GM12891 (cell line): Measurements from ENCODE around the gene PLCL1.

ENCODE experiments used
- DNase-seq: peaks from one replicate; pipeline ENCODE4 v3.0.0; 2011; ENCODE audit warnings: low spot score; ENCODE audit not compliant: insufficient read length
- FAIRE-seq: peaks from 2 replicates; lab custom pipeline; 2011; peaks lifted over from hg19 to GRCh38; lab: Jason Lieb, UNC
- PAX5 ChIP-seq: IDR thresholded peaks from 2 replicates; pipeline ENCODE4 v1.6.1; 2011; ENCODE audit warnings: low read length, moderate library complexity, mild to moderate bottlenecking; ENCODE audit not compliant: insufficient read depth, severe bottlenecking
- POLR2A ChIP-seq: IDR thresholded peaks from 2 replicates; pipeline ENCODE4 v1.6.1; 2011; ENCODE audit warnings: low read depth, low read length, control low read depth
- POLR2AphosphoS5 ChIP-seq: IDR thresholded peaks from 2 replicates; pipeline ENCODE4 v1.6.1; 2011; ENCODE audit warnings: low read depth, low read length, control low read depth
- POU2F2 ChIP-seq: IDR thresholded peaks from 2 replicates; pipeline ENCODE4 v1.6.1; 2011; ENCODE audit warnings: low read depth, mild to moderate bottlenecking, control low read depth, low read length, moderate library complexity
- SPI1 ChIP-seq: IDR thresholded peaks from 2 replicates; pipeline ENCODE4 v1.6.1; 2011; ENCODE audit warnings: low read depth, low read length, control low read depth
- TAF1 ChIP-seq: IDR thresholded peaks from 2 replicates; pipeline ENCODE4 v1.6.1; 2011; ENCODE audit warnings: low read depth, low read length, control low read depth

PLCL1 gene

DNA sequence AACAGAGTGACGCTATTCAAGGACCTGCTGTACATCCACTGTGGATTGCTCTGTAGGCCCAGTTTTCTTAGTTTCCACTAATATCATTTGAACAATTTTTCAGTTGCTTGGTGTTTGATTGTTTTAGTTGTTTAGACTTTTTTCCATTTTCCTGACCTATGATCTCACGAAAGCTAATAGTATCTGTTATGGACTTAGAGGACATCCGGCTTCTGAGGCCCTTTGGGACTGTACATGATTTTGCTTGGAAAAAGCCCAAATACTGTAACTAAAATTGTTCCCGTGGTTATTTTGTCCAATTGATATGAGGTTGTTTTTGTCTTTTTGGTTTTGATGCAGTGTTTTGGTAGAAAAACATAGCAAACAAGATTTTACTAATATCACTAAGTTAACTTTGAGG, 174.6 kb downstream of the PLCL1 start:
- no peak for TF ChIP-seq PAX5
- no peak for TF ChIP-seq POLR2A
- no peak for TF ChIP-seq POU2F2
- TF ChIP-seq POLR2AphosphoS5 = no peak
- no peak for TF ChIP-seq TAF1
- TF ChIP-seq SPI1 = no peak
- FAIRE-seq (no peak), DNase-seq (no peak)

DNA sequence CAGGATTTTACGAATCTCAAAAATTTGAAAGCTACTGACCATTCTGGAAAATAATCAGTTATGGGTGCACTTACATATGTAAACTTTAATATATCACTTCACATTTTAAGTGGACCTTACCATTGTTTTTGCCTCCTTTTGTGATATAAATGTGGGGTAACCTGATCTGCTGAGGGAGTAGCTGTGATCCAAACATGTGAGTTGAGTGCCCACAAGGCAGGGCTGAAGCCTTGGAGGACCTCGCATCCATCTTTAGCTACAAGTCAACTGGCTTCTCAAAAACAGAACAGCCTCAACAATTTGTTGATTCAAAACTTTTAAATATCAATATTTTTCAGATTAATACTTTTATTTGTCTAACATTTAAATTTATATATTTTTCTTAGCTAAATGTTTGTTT, 178.2 kb downstream of the PLCL1 start:
- DNase-seq (no peak), FAIRE-seq (no peak)
- TF ChIP-seq POLR2A = no peak
- TF ChIP-seq POLR2AphosphoS5 = no peak
- TF ChIP-seq SPI1 = no peak
- TF ChIP-seq POU2F2 = no peak
- no peak for TF ChIP-seq TAF1
- TF ChIP-seq PAX5 = no peak

DNA sequence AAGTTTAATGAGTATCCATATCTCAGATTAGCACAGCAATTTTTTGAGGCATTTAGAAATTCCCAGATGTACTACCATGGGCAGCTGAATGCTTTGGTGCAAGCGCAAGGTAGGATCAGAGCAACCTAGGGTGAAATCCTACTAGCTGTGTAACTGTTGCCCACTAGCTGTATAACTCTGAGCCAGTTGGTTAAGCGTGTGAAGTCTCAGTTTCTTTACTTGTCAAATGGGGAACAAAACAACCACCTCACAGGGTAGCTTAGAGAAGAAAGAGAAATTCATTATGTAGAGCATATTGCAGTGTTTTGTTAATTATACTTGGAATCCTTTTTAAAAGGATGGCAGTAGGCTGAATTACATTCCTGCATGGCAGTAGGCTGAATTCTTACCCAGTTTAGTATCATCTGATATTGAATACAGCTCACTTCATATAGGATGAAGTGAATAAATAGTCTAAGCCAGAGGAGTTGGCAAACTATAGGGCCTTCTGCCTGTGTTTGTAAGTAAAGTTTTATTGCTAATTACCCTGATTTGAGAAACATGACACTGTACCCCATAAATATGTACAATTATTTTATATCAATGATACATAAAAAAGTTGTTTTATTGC, 180.7 kb downstream of the PLCL1 start:
- TF ChIP-seq POLR2A (no peak), POLR2AphosphoS5 (no peak), TAF1 (no peak), PAX5 (no peak), SPI1 (no peak), POU2F2 (no peak)
- DNase-seq (no peak), FAIRE-seq (peak; percentile 47)

DNA sequence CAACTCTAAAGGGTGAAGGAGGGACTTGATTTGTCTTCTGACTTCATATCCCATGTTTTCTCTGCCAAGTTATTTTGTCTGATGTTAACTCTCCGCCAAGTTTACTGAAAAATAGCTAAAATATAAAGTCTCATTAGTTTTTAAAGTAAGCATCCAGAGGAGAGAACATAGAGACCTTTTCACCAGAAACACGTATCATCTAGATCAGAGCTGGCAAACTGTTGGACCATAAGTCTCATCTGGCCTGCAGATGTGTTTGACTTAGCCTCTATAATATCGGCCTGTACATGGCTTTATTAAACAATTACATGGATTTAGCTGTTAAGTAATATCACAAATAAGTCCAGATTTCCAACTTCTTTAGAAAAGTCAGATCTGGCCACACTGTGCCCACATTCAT, 182.6 kb downstream of the PLCL1 start:
- no peak for TF ChIP-seq POLR2AphosphoS5
- TF ChIP-seq POU2F2 = no peak
- no peak for TF ChIP-seq PAX5
- TF ChIP-seq POLR2A = no peak
- no peak for TF ChIP-seq TAF1
- TF ChIP-seq SPI1 = no peak
- no peak for DNase-seq
- no peak for FAIRE-seq

DNA sequence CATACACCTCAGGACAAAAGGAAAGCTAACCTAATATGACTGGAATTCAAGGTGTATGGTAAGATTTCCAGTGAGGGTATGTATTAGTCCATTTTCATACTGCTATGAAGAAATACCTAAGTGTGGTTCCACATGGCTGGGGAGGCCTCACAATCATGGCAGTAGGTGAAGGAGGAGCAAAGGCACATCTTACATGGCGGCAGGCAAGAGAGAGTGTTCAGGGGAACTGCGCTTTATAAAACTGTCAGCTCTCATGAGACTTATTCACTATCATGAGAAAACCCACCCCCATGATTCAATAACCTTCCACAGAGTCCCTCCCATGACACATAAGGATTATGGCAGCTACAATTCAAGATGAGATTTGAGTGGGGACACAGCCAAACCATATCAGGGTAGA, 186.0 kb downstream of the PLCL1 start:
- DNase-seq (no peak), FAIRE-seq (peak; percentile 23)
- no peak for TF ChIP-seq SPI1

DNA sequence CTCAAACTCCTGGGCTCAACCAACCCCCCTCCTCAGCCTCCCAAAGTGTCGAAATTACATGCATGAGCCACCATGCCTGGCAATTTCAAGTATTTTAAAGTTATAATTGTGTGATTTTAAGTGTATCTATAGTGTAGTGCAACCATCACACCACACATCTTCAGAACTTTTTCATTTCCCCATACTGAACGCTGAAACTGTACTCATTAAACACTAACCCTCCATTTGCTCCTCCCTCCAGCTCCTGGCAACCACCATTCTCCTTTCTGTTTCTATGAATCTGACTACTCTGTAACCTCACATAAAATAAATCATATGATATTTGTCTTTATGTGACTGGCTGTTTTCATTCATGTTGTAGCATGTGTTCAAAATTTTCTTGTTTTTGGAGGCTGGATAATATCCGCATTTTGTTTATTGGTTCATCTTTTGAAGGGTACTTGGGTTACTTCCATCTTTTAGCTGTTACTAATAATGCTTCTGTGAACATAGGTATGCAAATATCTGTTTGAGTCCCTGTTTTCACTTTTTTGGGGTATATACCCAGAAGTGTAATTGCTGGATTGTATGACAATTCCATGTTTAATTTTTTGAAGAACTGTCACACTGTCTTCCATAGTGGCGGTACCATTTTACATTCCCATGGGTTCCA, 188.2 kb downstream of the PLCL1 start:
- DNase-seq (no peak), FAIRE-seq (peak; percentile 5)
- TF ChIP-seq PAX5 (no peak), POU2F2 (no peak), SPI1 (peak; percentile 57), POLR2AphosphoS5 (no peak), POLR2A (no peak)

DNA sequence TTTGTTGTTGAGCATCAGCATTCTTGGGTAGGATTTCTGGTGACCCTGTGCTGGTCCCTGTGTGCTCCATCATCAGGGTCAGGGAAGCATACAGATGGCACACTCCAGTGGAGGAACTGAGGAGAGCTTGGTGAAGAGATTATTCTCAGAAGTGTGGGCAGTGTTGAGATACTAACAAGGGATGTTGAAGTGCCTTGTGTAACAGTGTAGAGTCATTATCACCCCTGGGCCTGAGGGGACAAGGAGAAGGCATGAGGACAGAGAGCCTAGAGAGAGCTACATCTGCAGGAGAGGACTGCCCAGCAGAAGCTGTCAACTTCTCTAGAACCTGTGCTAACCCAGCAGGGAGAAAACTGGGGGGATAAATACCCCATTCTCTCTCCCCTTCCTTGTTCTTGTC, 189.0 kb downstream of the PLCL1 start:
- no peak for TF ChIP-seq POLR2AphosphoS5
- no peak for TF ChIP-seq PAX5
- no peak for TF ChIP-seq POLR2A
- no peak for TF ChIP-seq POU2F2
- no peak for TF ChIP-seq SPI1
- no peak for TF ChIP-seq TAF1
- DNase-seq (no peak), FAIRE-seq (peak; percentile 41)

DNA sequence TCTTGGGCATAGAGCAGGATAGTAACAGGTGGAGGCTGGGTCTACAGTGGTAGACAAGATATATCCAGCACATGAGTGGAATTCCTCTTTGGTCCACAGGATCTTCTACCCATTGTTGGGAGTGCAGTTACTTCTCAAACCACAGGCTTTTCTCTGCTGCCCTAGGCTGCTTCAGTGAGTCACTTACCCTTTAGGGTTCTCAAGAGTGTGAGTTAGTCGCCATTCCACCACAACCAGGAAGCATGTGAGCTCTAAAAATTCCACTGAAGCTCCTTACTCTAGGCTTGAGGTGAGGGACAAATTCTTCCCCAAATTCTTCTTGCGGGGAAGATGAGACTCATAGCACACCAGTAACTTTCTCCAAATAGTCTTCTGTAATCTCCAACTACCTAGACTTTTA, 189.4 kb downstream of the PLCL1 start:
- FAIRE-seq = no peak
- no peak for DNase-seq
- TF ChIP-seq POU2F2 (no peak), TAF1 (no peak), PAX5 (no peak), POLR2A (no peak), POLR2AphosphoS5 (no peak), SPI1 (no peak)

DNA sequence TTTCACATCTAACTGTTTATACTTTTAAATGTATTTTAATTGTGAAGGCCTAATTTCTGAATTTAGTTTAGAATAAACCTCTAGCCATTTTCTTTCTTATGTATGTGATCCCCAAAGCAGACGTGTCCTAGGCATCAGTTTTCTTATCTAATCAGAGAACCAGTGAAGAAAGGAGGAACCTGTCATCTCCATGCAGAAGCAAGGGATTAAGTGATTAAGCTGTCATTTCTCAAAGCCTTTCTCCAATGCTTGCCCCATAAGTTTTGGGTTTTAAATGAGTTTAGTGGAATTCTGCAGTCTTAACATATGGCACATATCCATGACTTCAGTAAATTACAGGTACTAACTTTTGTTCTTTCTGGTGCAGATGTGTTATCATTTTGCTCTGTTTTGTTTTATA, 190.4 kb downstream of the PLCL1 start:
- TF ChIP-seq SPI1 (no peak), POLR2AphosphoS5 (no peak), POU2F2 (no peak), PAX5 (no peak)
- no peak for FAIRE-seq
- no peak for DNase-seq

DNA sequence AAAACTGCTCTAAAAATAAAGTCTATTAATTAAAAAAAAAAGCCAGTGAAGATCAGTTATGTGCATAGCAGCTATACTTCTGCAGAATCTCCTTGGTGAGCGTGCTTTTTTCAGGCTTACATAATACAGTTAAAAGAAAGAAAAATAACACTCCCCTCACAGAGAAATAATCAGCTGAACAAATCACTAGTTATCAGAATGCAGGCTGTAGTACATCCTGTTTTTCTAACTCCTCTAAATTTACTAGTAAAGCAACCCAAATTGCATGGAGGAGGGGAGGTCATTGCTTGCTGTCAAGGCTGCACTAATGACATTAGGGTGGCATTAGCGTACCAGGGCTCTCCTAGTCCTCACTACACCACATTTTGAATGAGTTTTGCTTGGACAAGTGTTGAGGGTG, 192.2 kb downstream of the PLCL1 start:
- TF ChIP-seq POLR2AphosphoS5 (no peak), TAF1 (no peak), PAX5 (no peak), POLR2A (no peak), SPI1 (no peak), POU2F2 (no peak)
- DNase-seq = no peak
- no peak for FAIRE-seq
